Stomach (tissue), 9 donors: ENCODE data around the gene QPRT. TPM values are rescaled to one million over a fixed set of nuclear protein-coding genes. Genes with fewer than 3 reads are reported as not detected.
"Not testable (repeated sequence)": the region's sequence is repeated elsewhere in the genome, so short reads cannot be mapped to it uniquely, and the experiment has no call there.

Source experiments
- DNase-seq, 2 donors: peaks; one replicate each; pipeline versions ENCODE4 v3.0.0 to v3.0.0-alpha.2; 2013 to 2019
- H3K27ac ChIP-seq, 5 donors: fragments of 200-600 bp in 4 of 5; sonication (generic) in 4 of 5; one replicate each; pipeline ENCODE4 v1.5.1; 2013 to 2019; ENCODE audit warnings: mild to moderate bottlenecking in 1 of 5, moderate library complexity in 1 of 5
- H3K27me3 ChIP-seq, 3 donors: fragments of 200-600 bp; sonication (generic); one replicate each; pipeline ENCODE4 v1.5.1; 2017 to 2019; ENCODE audit warnings: mixed run types in 1 of 3
- H3K36me3 ChIP-seq, 4 donors: fragments of 200-600 bp; sonication (generic); 1 replicate in 3 of 4; 2 replicates in 1 of 4; pipeline ENCODE4 v1.5.1; 2016 to 2019
- H3K4me1 ChIP-seq, 4 donors: fragments of 200-600 bp; sonication (generic); one replicate each; pipeline ENCODE4 v1.5.1; 2016 to 2019
- H3K4me3 ChIP-seq, 4 donors: fragments of 200-600 bp; sonication (generic) in 3 of 4; one replicate each; pipeline ENCODE4 v1.5.1; 2016 to 2019; ENCODE audit warnings: mild to moderate bottlenecking in 1 of 4
- H3K9me3 ChIP-seq, 4 donors: fragments of 200-600 bp; sonication (generic); one replicate each; pipeline ENCODE4 v1.5.1; 2016 to 2019
- EP300 ChIP-seq: sonication (generic); formaldehyde crosslinking; IDR thresholded peaks from one replicate; pipeline ENCODE4 v1.6.1; 2017; ENCODE audit warnings: antibody characterized with exemption
- POLR2A ChIP-seq, 4 donors: fragments of 450-650 bp; IDR thresholded peaks; one replicate each; pipeline ENCODE4 v1.6.1; 2016; ENCODE audit warnings: antibody characterized with exemption in 4 of 4, control low read depth in 2 of 4, mild to moderate bottlenecking in 1 of 4, moderate library complexity in 1 of 4
- POLR2AphosphoS5 ChIP-seq, 3 donors: sonication (generic); formaldehyde crosslinking; IDR thresholded peaks; one replicate each; pipeline ENCODE4 v1.6.1; 2016; ENCODE audit warnings: antibody characterized with exemption in 3 of 3
- WGBS, 5 donors: extraction: QIAGEN DNeasy Blood & Tissue Kit in 3 of 5; methylation state at CpG; one replicate each; pipeline versions ENCODE4 v1.1.5 to v1.1.7; 2013 to 2018; 5-methylcytosine and 5-hydroxymethylcytosine counted together
- intact Hi-C: fragments of 100-400 bp; cut with DNase I; formaldehyde crosslinking; loops from one replicate; pipeline ENCODE4 v1.15.1; 2023; ENCODE audit warnings: low total_unique reads
- polyA plus RNA-seq, 3 donors: library from polyadenylated mRNA; stranded (reverse); fragments of 200-250 nt; gene quantifications; one replicate each; pipeline ENCODE4 v1.2.3, GENCODE V29; 2013
- total RNA-seq, 5 donors: library from RNA; depleted of rRNA; stranded (reverse); fragments of >200 nt; gene quantifications; one replicate each; pipeline versions ENCODE4 v1.1.0 to v1.2.3, GENCODE V29; 2014 to 2016
- TF ChIP-seq, protein P1 (sequence below), 7 experiments: fragments of 450-650 bp in 4 of 7; fragments of 200-600 bp in 3 of 7; sonication (generic) in 3 of 7; IDR thresholded peaks; one replicate each; pipeline ENCODE4 v1.5.1; 2016 to 2019; ENCODE audit warnings: antibody characterized with exemption in 7 of 7, control low read depth in 2 of 7, mild to moderate bottlenecking in 1 of 7
- donor health status: healthy with polysubstance abuse.
- donor health status: Bipolar disorder and iron deficiency.
- donor health status: healthy.

The QPRT gene
- total and polyA plus RNA-seq, 8 donors = 2.4 to 114 (median 7.5) TPM; not detected in 1

DNA sequence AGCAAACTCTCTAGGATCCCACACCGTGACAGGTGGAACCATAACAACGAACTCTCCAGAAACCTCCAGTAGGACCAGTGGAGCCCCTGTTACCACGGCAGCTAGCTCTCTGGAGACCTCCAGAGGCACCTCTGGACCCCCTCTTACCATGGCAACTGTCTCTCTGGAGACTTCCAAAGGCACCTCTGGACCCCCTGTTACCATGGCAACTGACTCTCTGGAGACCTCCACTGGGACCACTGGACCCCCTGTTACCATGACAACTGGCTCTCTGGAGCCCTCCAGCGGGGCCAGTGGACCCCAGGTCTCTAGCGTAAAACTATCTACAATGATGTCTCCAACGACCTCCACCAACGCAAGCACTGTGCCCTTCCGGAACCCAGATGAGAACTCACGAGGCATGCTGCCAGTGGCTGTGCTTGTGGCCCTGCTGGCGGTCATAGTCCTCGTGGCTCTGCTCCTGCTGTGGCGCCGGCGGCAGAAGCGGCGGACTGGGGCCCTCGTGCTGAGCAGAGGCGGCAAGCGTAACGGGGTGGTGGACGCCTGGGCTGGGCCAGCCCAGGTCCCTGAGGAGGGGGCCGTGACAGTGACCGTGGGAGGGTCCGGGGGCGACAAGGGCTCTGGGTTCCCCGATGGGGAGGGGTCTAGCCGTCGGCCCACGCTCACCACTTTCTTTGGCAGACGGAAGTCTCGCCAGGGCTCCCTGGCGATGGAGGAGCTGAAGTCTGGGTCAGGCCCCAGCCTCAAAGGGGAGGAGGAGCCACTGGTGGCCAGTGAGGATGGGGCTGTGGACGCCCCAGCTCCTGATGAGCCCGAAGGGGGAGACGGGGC, 14.7 kb upstream of the QPRT start:
- intact Hi-C loops = no loop called here
- Histone ChIP-seq H3K27me3 (peaks cover 0 to 17% (median 0%) of the 10 kb centered on the region in 3 donors), H3K4me3 (peak overlapping the region; percentile 9 to 41 (median 38)), H3K36me3 (no peaks in the 10 kb centered on the region), H3K4me1 (peaks cover 0 to 40% (median 17%) of the 10 kb centered on the region in 4 donors), H3K9me3 (no peaks in the 10 kb centered on the region), H3K27ac (peak overlapping the region in 2 of 5 donors; percentile 32 to 65)
- TF ChIP-seq, protein P1, sequence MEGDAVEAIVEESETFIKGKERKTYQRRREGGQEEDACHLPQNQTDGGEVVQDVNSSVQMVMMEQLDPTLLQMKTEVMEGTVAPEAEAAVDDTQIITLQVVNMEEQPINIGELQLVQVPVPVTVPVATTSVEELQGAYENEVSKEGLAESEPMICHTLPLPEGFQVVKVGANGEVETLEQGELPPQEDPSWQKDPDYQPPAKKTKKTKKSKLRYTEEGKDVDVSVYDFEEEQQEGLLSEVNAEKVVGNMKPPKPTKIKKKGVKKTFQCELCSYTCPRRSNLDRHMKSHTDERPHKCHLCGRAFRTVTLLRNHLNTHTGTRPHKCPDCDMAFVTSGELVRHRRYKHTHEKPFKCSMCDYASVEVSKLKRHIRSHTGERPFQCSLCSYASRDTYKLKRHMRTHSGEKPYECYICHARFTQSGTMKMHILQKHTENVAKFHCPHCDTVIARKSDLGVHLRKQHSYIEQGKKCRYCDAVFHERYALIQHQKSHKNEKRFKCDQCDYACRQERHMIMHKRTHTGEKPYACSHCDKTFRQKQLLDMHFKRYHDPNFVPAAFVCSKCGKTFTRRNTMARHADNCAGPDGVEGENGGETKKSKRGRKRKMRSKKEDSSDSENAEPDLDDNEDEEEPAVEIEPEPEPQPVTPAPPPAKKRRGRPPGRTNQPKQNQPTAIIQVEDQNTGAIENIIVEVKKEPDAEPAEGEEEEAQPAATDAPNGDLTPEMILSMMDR (IDR thresholded peaks at IDR 0.05) = no peak
- TF ChIP-seq POLR2AphosphoS5 (IDR thresholded peaks at IDR 0.05) (no peak), POLR2A (IDR thresholded peaks at IDR 0.05) (no peak), EP300 (no peak)
- 59 to 79% (median 73%) methylated on average over 18 to 35 of the region's 35 CpGs for WGBS, 5 donors
- DNase-seq = no peak

DNA sequence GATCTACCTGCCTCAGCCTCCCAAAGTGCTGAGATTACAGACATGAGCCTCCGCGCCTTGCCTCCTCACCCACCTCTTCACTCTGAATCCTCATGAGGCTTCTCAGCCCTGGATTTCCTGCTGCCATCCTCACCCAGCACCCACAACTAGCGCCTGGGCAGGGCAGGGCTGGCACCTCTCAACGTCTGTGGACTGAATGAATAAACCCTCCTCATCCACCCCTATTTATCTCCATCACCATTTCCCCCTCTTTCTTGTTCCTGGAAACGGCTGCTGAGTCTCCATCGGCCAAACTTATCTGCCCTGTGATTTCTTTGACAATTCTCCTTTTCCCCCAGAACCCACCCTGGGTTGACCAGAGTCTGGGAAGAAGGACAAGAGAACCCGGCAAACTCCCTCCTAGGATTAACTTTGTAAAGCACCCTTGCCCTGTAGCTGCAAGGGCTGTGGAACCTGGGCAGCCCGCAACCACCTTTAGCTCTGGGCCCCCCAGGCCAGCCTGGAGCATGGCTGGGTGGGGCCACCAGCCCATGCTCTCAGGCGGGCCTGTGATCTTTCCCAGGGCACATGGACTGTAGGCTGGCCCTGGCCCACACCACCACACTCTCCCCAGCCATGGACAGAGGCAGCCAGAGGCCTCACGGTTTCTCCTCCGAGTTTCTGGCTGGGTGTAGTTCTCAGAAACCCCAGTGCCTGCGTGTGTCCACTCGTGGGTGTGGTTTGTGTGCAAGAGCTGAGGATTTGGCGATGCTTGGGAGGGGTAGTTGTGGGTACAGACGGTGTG, 13.5 kb upstream of the QPRT start:
- no peak for TF ChIP-seq POLR2A (IDR thresholded peaks at IDR 0.05)
- no peak for TF ChIP-seq POLR2AphosphoS5 (IDR thresholded peaks at IDR 0.05)
- TF ChIP-seq EP300 = no peak
- TF ChIP-seq, protein P1 (IDR thresholded peaks at IDR 0.05) = no peak
- peak overlapping the region in 2 of 5 donors; percentile 37 to 38 for H3K27ac ChIP-seq
- H3K36me3 ChIP-seq = no peaks in the 10 kb centered on the region
- H3K27me3 ChIP-seq = peaks cover 0 to 17% (median 0%) of the 10 kb centered on the region in 3 donors
- peaks cover 0 to 40% (median 17%) of the 10 kb centered on the region in 4 donors for H3K4me1 ChIP-seq
- no peaks in the 10 kb centered on the region for H3K9me3 ChIP-seq
- WGBS, 5 donors = 52 to 66% (median 56%) methylated on average over 14 to 15 of the region's 15 CpGs
- no peak for DNase-seq
- peak overlapping the region in 2 of 4 donors; percentile 41 to 43 for H3K4me3 ChIP-seq
- intact Hi-C loops = no loop called here

DNA sequence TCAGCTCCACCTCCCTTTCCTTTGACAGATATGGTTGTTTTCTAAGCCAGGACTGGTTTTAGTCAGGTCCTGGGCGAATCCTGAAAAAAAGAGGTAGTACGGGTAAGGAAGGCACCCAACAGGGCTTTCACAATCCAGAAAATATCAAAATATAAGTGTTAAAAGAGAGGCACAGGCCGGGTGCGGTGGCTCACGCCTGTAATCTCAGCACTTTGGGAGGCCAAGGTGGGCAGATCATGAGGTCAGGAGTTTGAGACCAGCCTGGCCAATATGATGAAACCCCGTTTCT, 11.7 kb upstream of the QPRT start:
- intact Hi-C loops, DNase-seq, H3K9me3 ChIP-seq, H3K4me3 ChIP-seq, H3K36me3 ChIP-seq: not testable (repeated sequence)
- H3K4me1 ChIP-seq = peaks cover 0 to 40% (median 17%) of the 10 kb centered on the region in 4 donors
- H3K27me3 ChIP-seq = peaks cover 0 to 17% (median 0%) of the 10 kb centered on the region in 3 donors
- WGBS, 5 donors = 75 to 91% (median 88%) methylated on average over 6 of the region's 6 CpGs
- peak overlapping the region in 1 of 5 donors; percentile 46 for H3K27ac ChIP-seq

DNA sequence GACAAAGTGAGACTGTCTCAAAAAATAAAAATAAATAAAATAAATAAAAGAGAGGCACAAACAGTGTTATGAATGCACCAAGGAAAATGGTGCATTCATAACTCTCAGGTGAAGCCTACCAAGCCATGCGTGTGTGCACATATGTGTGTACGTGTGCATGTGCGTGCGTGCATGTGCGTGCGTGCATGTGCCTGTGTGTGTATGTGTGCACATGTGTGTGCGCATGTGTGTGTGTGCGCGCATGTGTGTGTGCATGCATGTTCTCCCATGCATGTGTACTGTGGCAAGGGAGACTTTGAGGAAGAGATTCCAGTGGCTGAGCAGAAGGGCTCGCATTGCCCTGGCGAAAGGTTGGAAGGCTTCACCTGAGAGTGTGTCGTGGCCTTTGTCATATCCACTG, 11.2 kb upstream of the QPRT start:
- DNase-seq = no peak
- 93 to 98% (median 97%) methylated on average over 12 of the region's 12 CpGs for WGBS, 5 donors
- peaks cover 0 to 17% (median 0%) of the 10 kb centered on the region in 3 donors for H3K27me3 ChIP-seq
- no peaks in the 10 kb centered on the region for H3K9me3 ChIP-seq
- intact Hi-C loops = no loop called here
- H3K4me1 ChIP-seq = peaks cover 0 to 40% (median 16%) of the 10 kb centered on the region in 4 donors
- H3K27ac ChIP-seq = no peak overlapping the region
- no peak overlapping the region for H3K4me3 ChIP-seq
- H3K36me3 ChIP-seq = no peaks in the 10 kb centered on the region
- no peak for TF ChIP-seq POLR2A (IDR thresholded peaks at IDR 0.05)
- TF ChIP-seq, protein P1 (IDR thresholded peaks at IDR 0.05) = no peak
- TF ChIP-seq POLR2AphosphoS5 (IDR thresholded peaks at IDR 0.05) = no peak
- no peak for TF ChIP-seq EP300
